GM21390 (cell line): ENCODE measurements around the gene CAD.
"Not testable (repeated sequence)": the region's sequence is repeated elsewhere in the genome, so short reads cannot be mapped to it uniquely, and the experiment has no call there.

ENCODE experiments used
- ATAC-seq: cut with Tn5 transposase; IDR thresholded peaks from one replicate; pipeline ENCODE4 v1.9.1; 2021; ENCODE audit not compliant: unreplicated experiment

The CAD gene

GRCh38 chr2:27198068-27198467 lies 19.1 kb upstream of the CAD start:
- not testable (repeated sequence) for ATAC-seq

GRCh38 chr2:27198627-27199026 lies 18.5 kb upstream of the CAD start:
- no peak for ATAC-seq

GRCh38 chr2:27199241-27199640 lies 17.9 kb upstream of the CAD start:
- no peak for ATAC-seq

GRCh38 chr2:27201675-27202074 lies 15.5 kb upstream of the CAD start:
- no peak for ATAC-seq

- ATAC-seq, result no peak
Measured at GRCh38 chr2:27202854-27203253, 14.3 kb upstream of the CAD start.

GRCh38 chr2:27203741-27204140 lies 13.4 kb upstream of the CAD start:
- ATAC-seq, result no peak

- ATAC-seq, result no peak
Measured at GRCh38 chr2:27204566-27204965, 12.6 kb upstream of the CAD start.

- ATAC-seq, result no peak
Measured at GRCh38 chr2:27205206-27205605, 12.0 kb upstream of the CAD start.

- ATAC-seq, result no peak
Measured at GRCh38 chr2:27206346-27206745, 10.8 kb upstream of the CAD start.

- ATAC-seq, result no peak
Measured at GRCh38 chr2:27208486-27209050, 8.6 kb upstream of the CAD start.

- ATAC-seq, result no peak
Measured at GRCh38 chr2:27209621-27210401, 7.4 kb upstream of the CAD start.

- no peak for ATAC-seq
Measured at GRCh38 chr2:27211241-27211942, 5.8 kb upstream of the CAD start.

- peak; percentile 80 for ATAC-seq
Measured at GRCh38 chr2:27211943-27212625, 5.1 kb upstream of the CAD start, which contains the start of the genes ATRAID and SLC5A6. Gene ATRAID (plus strand): TSS chr2:27212041. CDS start chr2:27212369, 328 bp downstream. Gene SLC5A6 (minus strand): TSS chr2:27212268. CDS start chr2:27207650, 4,618 bp downstream.

- ATAC-seq, result no peak
Measured at GRCh38 chr2:27212626-27213471, 4.3 kb upstream of the CAD start.

- ATAC-seq, result no peak
Measured at GRCh38 chr2:27214941-27215340, 2.2 kb upstream of the CAD start.

- ATAC-seq, result no peak
Measured at GRCh38 chr2:27216416-27217137, 592 bp upstream of the CAD start.

- no peak for ATAC-seq
Measured at GRCh38 chr2:27218614-27219013, 1.4 kb downstream of the CAD start.

- no peak for ATAC-seq
Measured at GRCh38 chr2:27219091-27219490, 1.9 kb downstream of the CAD start.

- no peak for ATAC-seq
Measured at GRCh38 chr2:27220091-27220490, 2.9 kb downstream of the CAD start.

GRCh38 chr2:27221166-27221565 lies 4.0 kb downstream of the CAD start:
- ATAC-seq, result no peak
